ENCODE data around the gene PLCL2.

The PLCL2 gene

GRCh38 chr3:17050506-17050905, 165.8 kb downstream of the PLCL2 start:
- no peak overlapping the region for H3K9ac ChIP-seq (ENCODE audit: low read depth, low read length)
- H3K9me3 ChIP-seq (ENCODE audit: control insufficient read depth, insufficient read depth, low read length), result no peaks in the 10 kb centered on the region
- no peak overlapping the region for H3K4me3 ChIP-seq (ENCODE audit: low read depth, low read length)
- H3K27ac ChIP-seq (ENCODE audit: low read depth, low read length), result no peak overlapping the region
- H3K36me3 ChIP-seq (ENCODE audit: control insufficient read depth, insufficient read depth, low read length), result no peaks in the 10 kb centered on the region
- no peaks in the 10 kb centered on the region for H3K27me3 ChIP-seq (ENCODE audit: control insufficient read depth, insufficient read depth, low read length)
- peaks cover 27% of the 10 kb centered on the region for H3K4me1 ChIP-seq (ENCODE audit: control insufficient read depth, insufficient read depth, low read length)

GRCh38 chr3:17052363-17052762, 167.6 kb downstream of the PLCL2 start:
- peaks cover 10% of the 10 kb centered on the region for H3K4me1 ChIP-seq (ENCODE audit: control insufficient read depth, insufficient read depth, low read length)
- H3K4me3 ChIP-seq (ENCODE audit: low read depth, low read length), result no peak overlapping the region
- no peaks in the 10 kb centered on the region for H3K36me3 ChIP-seq (ENCODE audit: control insufficient read depth, insufficient read depth, low read length)
- no peak overlapping the region for H3K9ac ChIP-seq (ENCODE audit: low read depth, low read length)
- no peak overlapping the region for H3K27ac ChIP-seq (ENCODE audit: low read depth, low read length)
- no peaks in the 10 kb centered on the region for H3K27me3 ChIP-seq (ENCODE audit: control insufficient read depth, insufficient read depth, low read length)
- H3K9me3 ChIP-seq (ENCODE audit: control insufficient read depth, insufficient read depth, low read length), result no peaks in the 10 kb centered on the region

- no peaks in the 10 kb centered on the region for H3K4me1 ChIP-seq (ENCODE audit: control insufficient read depth, insufficient read depth, low read length)
- H3K9ac ChIP-seq (ENCODE audit: low read depth, low read length), result no peak overlapping the region
- H3K36me3 ChIP-seq (ENCODE audit: control insufficient read depth, insufficient read depth, low read length), result no peaks in the 10 kb centered on the region
- H3K27me3 ChIP-seq (ENCODE audit: control insufficient read depth, insufficient read depth, low read length), result no peaks in the 10 kb centered on the region
- no peak overlapping the region for H3K4me3 ChIP-seq (ENCODE audit: low read depth, low read length)
- H3K9me3 ChIP-seq (ENCODE audit: control insufficient read depth, insufficient read depth, low read length), result no peaks in the 10 kb centered on the region
- H3K27ac ChIP-seq (ENCODE audit: low read depth, low read length), result no peak overlapping the region
These were observed 169.7 kb downstream of the PLCL2 start for GRCh38 chr3:17054301-17054981.

GRCh38 chr3:17054982-17055343, 170.2 kb downstream of the PLCL2 start:
- H3K9me3 ChIP-seq (ENCODE audit: control insufficient read depth, insufficient read depth, low read length), result no peaks in the 10 kb centered on the region
- H3K36me3 ChIP-seq (ENCODE audit: control insufficient read depth, insufficient read depth, low read length), result no peaks in the 10 kb centered on the region
- H3K27me3 ChIP-seq (ENCODE audit: control insufficient read depth, insufficient read depth, low read length), result no peaks in the 10 kb centered on the region
- H3K9ac ChIP-seq (ENCODE audit: low read depth, low read length), result no peak overlapping the region
- H3K4me3 ChIP-seq (ENCODE audit: low read depth, low read length), result no peak overlapping the region
- H3K27ac ChIP-seq (ENCODE audit: low read depth, low read length), result no peak overlapping the region
- no peaks in the 10 kb centered on the region for H3K4me1 ChIP-seq (ENCODE audit: control insufficient read depth, insufficient read depth, low read length)

- no peaks in the 10 kb centered on the region for H3K4me1 ChIP-seq (ENCODE audit: control insufficient read depth, insufficient read depth, low read length)
- H3K36me3 ChIP-seq (ENCODE audit: control insufficient read depth, insufficient read depth, low read length), result no peaks in the 10 kb centered on the region
- no peak overlapping the region for H3K27ac ChIP-seq (ENCODE audit: low read depth, low read length)
- no peaks in the 10 kb centered on the region for H3K9me3 ChIP-seq (ENCODE audit: control insufficient read depth, insufficient read depth, low read length)
- H3K27me3 ChIP-seq (ENCODE audit: control insufficient read depth, insufficient read depth, low read length), result no peaks in the 10 kb centered on the region
- no peak overlapping the region for H3K9ac ChIP-seq (ENCODE audit: low read depth, low read length)
- no peak overlapping the region for H3K4me3 ChIP-seq (ENCODE audit: low read depth, low read length)
These were observed 170.9 kb downstream of the PLCL2 start for GRCh38 chr3:17055374-17056276.

- Histone ChIP-seq H3K9ac (ENCODE audit: low read depth, low read length) (no peak overlapping the region), H3K9me3 (ENCODE audit: control insufficient read depth, insufficient read depth, low read length) (no peaks in the 10 kb centered on the region), H3K4me3 (ENCODE audit: low read depth, low read length) (no peak overlapping the region), H3K27me3 (ENCODE audit: control insufficient read depth, insufficient read depth, low read length) (no peaks in the 10 kb centered on the region), H3K36me3 (ENCODE audit: control insufficient read depth, insufficient read depth, low read length) (no peaks in the 10 kb centered on the region), H3K27ac (ENCODE audit: low read depth, low read length) (no peak overlapping the region), H3K4me1 (ENCODE audit: control insufficient read depth, insufficient read depth, low read length) (peaks cover 8% of the 10 kb centered on the region)
These were observed 172.6 kb downstream of the PLCL2 start for GRCh38 chr3:17057321-17057720.

- Histone ChIP-seq H3K4me1 (ENCODE audit: control insufficient read depth, insufficient read depth, low read length) (peaks cover 11% of the 10 kb centered on the region), H3K9me3 (ENCODE audit: control insufficient read depth, insufficient read depth, low read length) (no peaks in the 10 kb centered on the region), H3K36me3 (ENCODE audit: control insufficient read depth, insufficient read depth, low read length) (no peaks in the 10 kb centered on the region), H3K27me3 (ENCODE audit: control insufficient read depth, insufficient read depth, low read length) (no peaks in the 10 kb centered on the region), H3K27ac (ENCODE audit: low read depth, low read length) (no peak overlapping the region), H3K4me3 (ENCODE audit: low read depth, low read length) (no peak overlapping the region), H3K9ac (ENCODE audit: low read depth, low read length) (no peak overlapping the region)
These were observed 175.3 kb downstream of the PLCL2 start for GRCh38 chr3:17059989-17060550.

- no peaks in the 10 kb centered on the region for H3K9me3 ChIP-seq (ENCODE audit: control insufficient read depth, insufficient read depth, low read length)
- H3K36me3 ChIP-seq (ENCODE audit: control insufficient read depth, insufficient read depth, low read length), result no peaks in the 10 kb centered on the region
- no peak overlapping the region for H3K4me3 ChIP-seq (ENCODE audit: low read depth, low read length)
- H3K27me3 ChIP-seq (ENCODE audit: control insufficient read depth, insufficient read depth, low read length), result no peaks in the 10 kb centered on the region
- H3K27ac ChIP-seq (ENCODE audit: low read depth, low read length), result no peak overlapping the region
- no peak overlapping the region for H3K9ac ChIP-seq (ENCODE audit: low read depth, low read length)
- peaks cover 11% of the 10 kb centered on the region for H3K4me1 ChIP-seq (ENCODE audit: control insufficient read depth, insufficient read depth, low read length)
These were observed 176.2 kb downstream of the PLCL2 start for GRCh38 chr3:17061005-17061404.

GRCh38 chr3:17062736-17063135, 178.0 kb downstream of the PLCL2 start:
- H3K27me3 ChIP-seq (ENCODE audit: control insufficient read depth, insufficient read depth, low read length), result no peaks in the 10 kb centered on the region
- H3K9me3 ChIP-seq (ENCODE audit: control insufficient read depth, insufficient read depth, low read length), result no peaks in the 10 kb centered on the region
- no peaks in the 10 kb centered on the region for H3K36me3 ChIP-seq (ENCODE audit: control insufficient read depth, insufficient read depth, low read length)
- no peak overlapping the region for H3K4me3 ChIP-seq (ENCODE audit: low read depth, low read length)
- H3K9ac ChIP-seq (ENCODE audit: low read depth, low read length), result no peak overlapping the region
- no peak overlapping the region for H3K27ac ChIP-seq (ENCODE audit: low read depth, low read length)
- peaks cover 16% of the 10 kb centered on the region for H3K4me1 ChIP-seq (ENCODE audit: control insufficient read depth, insufficient read depth, low read length)

GRCh38 chr3:17063596-17063995, 178.8 kb downstream of the PLCL2 start:
- peaks cover 19% of the 10 kb centered on the region for H3K4me1 ChIP-seq (ENCODE audit: control insufficient read depth, insufficient read depth, low read length)
- H3K4me3 ChIP-seq (ENCODE audit: low read depth, low read length), result no peak overlapping the region
- no peak overlapping the region for H3K9ac ChIP-seq (ENCODE audit: low read depth, low read length)
- H3K9me3 ChIP-seq (ENCODE audit: control insufficient read depth, insufficient read depth, low read length), result no peaks in the 10 kb centered on the region
- H3K27me3 ChIP-seq (ENCODE audit: control insufficient read depth, insufficient read depth, low read length), result no peaks in the 10 kb centered on the region
- no peaks in the 10 kb centered on the region for H3K36me3 ChIP-seq (ENCODE audit: control insufficient read depth, insufficient read depth, low read length)
- H3K27ac ChIP-seq (ENCODE audit: low read depth, low read length), result no peak overlapping the region

GRCh38 chr3:17065315-17065714, 180.6 kb downstream of the PLCL2 start:
- Histone ChIP-seq H3K4me3 (ENCODE audit: low read depth, low read length) (no peak overlapping the region), H3K9ac (ENCODE audit: low read depth, low read length) (no peak overlapping the region), H3K9me3 (ENCODE audit: control insufficient read depth, insufficient read depth, low read length) (no peaks in the 10 kb centered on the region), H3K27me3 (ENCODE audit: control insufficient read depth, insufficient read depth, low read length) (no peaks in the 10 kb centered on the region), H3K4me1 (ENCODE audit: control insufficient read depth, insufficient read depth, low read length) (peaks cover 36% of the 10 kb centered on the region), H3K36me3 (ENCODE audit: control insufficient read depth, insufficient read depth, low read length) (no peaks in the 10 kb centered on the region), H3K27ac (ENCODE audit: low read depth, low read length) (no peak overlapping the region)

Data from HUES48 (cell line).